Panc1 (cell line): ENCODE measurements around the gene SLC6A14. TPM values are rescaled to one million over a fixed set of nuclear protein-coding genes. Genes with fewer than 3 reads are reported as not detected.

ENCODE experiments used
- ATAC-seq: fragments of 200-7000 bp; cut with Tn5 transposase; 2 replicates; pipeline ENCODE4 v1.9.1; 2020; ENCODE audit warnings: mild to moderate bottlenecking, moderate library complexity
- BruUV-seq: library from RNA; stranded (reverse); fragments of 400-500 nt; replicated peaks from 2 replicates; lab custom pipeline; 2021; lab: Mats Ljungman, UMichigan
- CTCF ChIA-PET: fragments of 300-600 bp; sonication (Branson Sonifier 250); formaldehyde crosslinking; loops from one replicate; lab custom pipeline; 2022; ENCODE audit warnings: antibody characterized with exemption; lab: Charles Lee
- POLR2A ChIA-PET: fragments of 300-600 bp; sonication (Branson Sonifier 250); formaldehyde crosslinking; loops from one replicate; lab custom pipeline; 2022; ENCODE audit warnings: antibody characterized with exemption; lab: Charles Lee
- DNase-seq: peaks from one replicate; pipeline ENCODE4 v3.0.0-alpha.2; 2010; ENCODE audit warnings: low read depth, low spot score
- H3K27ac ChIP-seq: 2 replicates; pipeline ENCODE4 v1.5.1; 2011; ENCODE audit warnings: mild to moderate bottlenecking, low read length, inconsistent platforms
- H3K27me3 ChIP-seq: fragments of 200-500 bp; sonication (Bioruptor generic); 2 replicates; pipeline ENCODE4 v1.6.0; 2014; ENCODE audit warnings: low read length, inconsistent platforms; ENCODE audit not compliant: control insufficient read depth, insufficient read depth
- H3K36me3 ChIP-seq: fragments of 200-500 bp; sonication (Bioruptor generic); 2 replicates; pipeline ENCODE4 v1.5.1; 2014; ENCODE audit warnings: inconsistent platforms, mild to moderate bottlenecking, low read length, moderate library complexity; ENCODE audit not compliant: control insufficient read depth, insufficient read depth
- H3K4me1 ChIP-seq: 2 replicates; pipeline ENCODE4 v1.5.1; 2011; ENCODE audit warnings: inconsistent platforms, mild to moderate bottlenecking, low read length, moderate library complexity; ENCODE audit not compliant: control insufficient read depth, insufficient read depth
- H3K4me3 ChIP-seq, 2 experiments: 2 replicates each; pipeline ENCODE4 v1.5.1; 2011 to 2012; ENCODE audit warnings: low read depth in 2 of 2, low read length in 2 of 2, mild to moderate bottlenecking in 2 of 2, inconsistent platforms in 1 of 2, moderate library complexity in 1 of 2
- H3K9me3 ChIP-seq: fragments of 200-500 bp; sonication (Bioruptor generic); 2 replicates; pipeline ENCODE4 v1.5.1; 2014; ENCODE audit warnings: low read depth, mild to moderate bottlenecking, inconsistent platforms, low read length, moderate library complexity; ENCODE audit not compliant: control insufficient read depth, insufficient read depth
- CTCF ChIP-seq: fragments of 450-650 bp; IDR thresholded peaks from 2 replicates; pipeline ENCODE4 v1.5.1; 2017; ENCODE audit warnings: mild to moderate bottlenecking
- POLR2AphosphoS5 ChIP-seq: IDR thresholded peaks from 2 replicates; pipeline ENCODE4 v1.6.1; 2012; ENCODE audit warnings: mild to moderate bottlenecking, low read depth, low read length, moderate library complexity
- REST ChIP-seq, 2 experiments: IDR thresholded peaks; 2 replicates each; pipeline ENCODE4 v1.6.1; 2011 to 2012; ENCODE audit warnings: low read depth in 2 of 2, control low read depth in 1 of 2, low read length in 1 of 2, mild to moderate bottlenecking in 1 of 2, moderate library complexity in 1 of 2; ENCODE audit not compliant: insufficient read depth in 1 of 2
- SIN3A ChIP-seq: IDR thresholded peaks from 2 replicates; pipeline ENCODE4 v1.6.1; 2012; ENCODE audit warnings: low read depth, mild to moderate bottlenecking, low read length, moderate library complexity, borderline replicate concordance; ENCODE audit not compliant: insufficient read depth
- TCF7L2 ChIP-seq: IDR thresholded peaks from 2 replicates; pipeline ENCODE4 v1.6.1; 2011; ENCODE audit warnings: mild to moderate bottlenecking, low read depth, low read length, inconsistent platforms
- in situ Hi-C: cut with HindIII; loops from 2 replicates; pipeline ENCODE4 v1.10.0; 2016; ENCODE audit warnings: low sequenced_read_pairs, low pct_unique_long_range_greater_than_20kb
- intact Hi-C: fragments of 100-400 bp; cut with micrococcal nuclease; formaldehyde crosslinking; loops from one replicate; pipeline ENCODE4 v1.10.0; 2022; ENCODE audit not compliant: unreplicated experiment
- total RNA-seq: library from RNA; stranded (reverse); gene quantifications from one replicate; pipeline ENCODE4 v1.2.1, GENCODE V29; 2021; ENCODE audit not compliant: unreplicated experiment

Gene SLC6A14
- total RNA-seq, 1 experiment from 2014 or later, result 0.03 TPM

GRCh38 chrX:116449156-116449555 is 12.8 kb downstream of the SLC6A14 start:
- Histone ChIP-seq H3K27ac (no peak overlapping the region), H3K27me3 (no peaks in the 10 kb centered on the region), H3K36me3 (no peaks in the 10 kb centered on the region), H3K9me3 (no peaks in the 10 kb centered on the region), H3K4me3 (no peak overlapping the region), H3K4me1 (no peaks in the 10 kb centered on the region)
- in situ Hi-C loops, result no loop called here
- ATAC-seq, result no peak
- ChIA-PET CTCF (no interaction called here), POLR2A (no interaction called here)
- no TSS peak for BruUV-seq
- no peak for DNase-seq
- TF ChIP-seq CTCF, result no peak
- no peak for TF ChIP-seq TCF7L2
- no peak for TF ChIP-seq REST (IDR thresholded peaks at IDR 0.05; ENCODE audit: insufficient read depth in 1 of 2, low read depth in 2 of 2, low read length in 1 of 2)
- no peak for TF ChIP-seq POLR2AphosphoS5
- no peak for TF ChIP-seq SIN3A
- intact Hi-C loops, result no loop called here

- Histone ChIP-seq H3K9me3 (no peaks in the 10 kb centered on the region), H3K4me1 (no peaks in the 10 kb centered on the region), H3K27me3 (no peaks in the 10 kb centered on the region), H3K4me3 (no peak within 1 kb of the TSS), H3K36me3 (no peaks in the 10 kb centered on the region), H3K27ac (no peak within 1 kb of the TSS)
- ATAC-seq, result no peak
- CTCF ChIA-PET, result no interaction called here
- POLR2A ChIA-PET, result no interaction called here
- intact Hi-C loops (no loop called here), in situ Hi-C loops (no loop called here)
- no TSS peak for BruUV-seq
- TF ChIP-seq SIN3A (no peak), REST (IDR thresholded peaks at IDR 0.05; ENCODE audit: insufficient read depth in 1 of 2, low read depth in 2 of 2, low read length in 1 of 2) (no peak), POLR2AphosphoS5 (no peak), TCF7L2 (no peak), CTCF (no peak)
- no peak for DNase-seq
Measured at GRCh38 chrX:116462822-116463221, 26.4 kb downstream of the SLC6A14 start, which contains the start of gene CT83. CT83 (minus strand) TSS chrX:116462976; CDS start chrX:116462856, 120 bp downstream.
